Small intestine (tissue), 7 donors: ENCODE data around the gene PFKM. TPM values are rescaled to one million over a fixed set of nuclear protein-coding genes. Genes with fewer than 3 reads are reported as not detected.
"Not testable (repeated sequence)": the region's sequence is repeated elsewhere in the genome, so short reads cannot be mapped to it uniquely, and the experiment has no call there.

ENCODE experiments used
- DNase-seq, 2 donors: peaks; one replicate each; pipeline versions ENCODE4 v3.0.0 to v3.0.0-alpha.2; 2013
- FAIRE-seq: peaks from 2 replicates; lab custom pipeline; 2012; peaks lifted over from hg19 to GRCh38; lab: Jason Lieb, UNC
- H3K27ac ChIP-seq, 3 donors: one replicate each; pipeline ENCODE4 v1.5.1; 2013; ENCODE audit warnings: low read length in 2 of 3, mild to moderate bottlenecking in 2 of 3, control low read depth in 1 of 3, inconsistent platforms in 1 of 3, low read depth in 1 of 3, moderate library complexity in 1 of 3
- H3K27me3 ChIP-seq, 3 donors: one replicate each; pipeline ENCODE4 v1.6.1; 2013; ENCODE audit warnings: low read length in 3 of 3, inconsistent platforms in 1 of 3; ENCODE audit not compliant: control insufficient read depth in 3 of 3, insufficient read depth in 3 of 3
- H3K36me3 ChIP-seq, 3 donors: one replicate each; pipeline ENCODE4 v1.6.1; 2013; ENCODE audit warnings: low read length in 3 of 3, inconsistent platforms in 1 of 3, low read depth in 1 of 3, mild to moderate bottlenecking in 1 of 3, moderate library complexity in 1 of 3; ENCODE audit not compliant: control insufficient read depth in 3 of 3, insufficient read depth in 2 of 3
- H3K4me1 ChIP-seq, 3 donors: one replicate each; pipeline ENCODE4 v1.6.1; 2013; ENCODE audit warnings: low read length in 2 of 3, inconsistent platforms in 1 of 3, low read depth in 1 of 3, mild to moderate bottlenecking in 1 of 3, moderate library complexity in 1 of 3; ENCODE audit not compliant: control insufficient read depth in 3 of 3, insufficient read depth in 2 of 3
- H3K4me3 ChIP-seq, 3 donors: one replicate each; pipeline ENCODE4 v1.5.1; 2013; ENCODE audit warnings: low read length in 3 of 3, control low read depth in 1 of 3, inconsistent platforms in 1 of 3, low read depth in 1 of 3, mild to moderate bottlenecking in 1 of 3, moderate library complexity in 1 of 3
- H3K9me3 ChIP-seq, 2 donors: one replicate each; pipeline ENCODE4 v1.6.1; 2013; ENCODE audit warnings: low read depth in 1 of 2, low read length in 1 of 2; ENCODE audit not compliant: control insufficient read depth in 2 of 2, insufficient read depth in 1 of 2
- WGBS, 3 donors: extraction: QIAGEN DNeasy Blood & Tissue Kit; methylation state at CpG; one replicate each; pipeline ENCODE4 v1.1.7; 2013; 5-methylcytosine and 5-hydroxymethylcytosine counted together
- polyA plus RNA-seq, 4 donors: library from polyadenylated mRNA; stranded (reverse) in 3 of 4; unstranded in 1 of 4; fragments of 200-250 nt in 3 of 4; fragments of 120-200 nt in 1 of 4; gene quantifications; one replicate each; pipeline versions ENCODE4 v1.2.1 to v1.2.3, GENCODE V29; 2013
- donor health status: healthy with polysubstance abuse.
- donor health status: control.
- donor health status: control.
- donor health status: Bipolar disorder and iron deficiency.
- donor health status: healthy.

PFKM gene
- polyA plus RNA-seq, 4 donors: 11.3 to 34.3 (median 21.2) TPM

- DNase-seq: no peak
- Histone ChIP-seq H3K9me3 (no peaks in the 10 kb centered on the region), H3K27ac (peak overlapping the region in 1 of 3 donors; percentile 30), H3K27me3 (no peaks in the 10 kb centered on the region), H3K4me3 (peak overlapping the region in 1 of 3 donors; percentile 78), H3K4me1 (peaks cover 0 to 3% (median 2%) of the 10 kb centered on the region in 3 donors), H3K36me3 (peaks cover 0 to 2% (median 0%) of the 10 kb centered on the region in 3 donors)
- WGBS, 3 donors: 18 to 27% (median 23%) methylated on average over 3 of the region's 3 CpGs
- FAIRE-seq: no peak
Measured at GRCh38 chr12:48118284-48118871, 786 bp upstream of the PFKM start.

GRCh38 chr12:48119834-48120195, 651 bp downstream of the PFKM start:
- Histone ChIP-seq H3K9me3 (no peaks in the 10 kb centered on the region), H3K4me1 (peaks cover 0 to 3% (median 2%) of the 10 kb centered on the region in 3 donors), H3K4me3 (peak overlapping the region; percentile 30 to 78 (median 45)), H3K27ac (no peak overlapping the region), H3K36me3 (peaks cover 0 to 2% (median 2%) of the 10 kb centered on the region in 3 donors), H3K27me3 (no peaks in the 10 kb centered on the region)
- 14 to 21% (median 18%) methylated on average over 5 of the region's 5 CpGs for WGBS, 3 donors
- FAIRE-seq (no peak), DNase-seq (no peak)

- FAIRE-seq: no peak
Measured at GRCh38 chr12:48121522-48121921, 2.4 kb downstream of the PFKM start.

GRCh38 chr12:48122065-48122834, 3.1 kb downstream of the PFKM start:
- Histone ChIP-seq H3K4me1 (peaks cover 0 to 3% (median 2%) of the 10 kb centered on the region in 3 donors), H3K27me3 (no peaks in the 10 kb centered on the region), H3K4me3 (no peak overlapping the region), H3K36me3 (peaks cover 1 to 2% (median 2%) of the 10 kb centered on the region in 3 donors), H3K27ac (no peak overlapping the region), H3K9me3 (no peaks in the 10 kb centered on the region)
- 37 to 74% (median 69%) methylated on average over 2 of the region's 2 CpGs for WGBS, 3 donors
- FAIRE-seq (no peak), DNase-seq (peak; percentile 44 to 69)

More at GRCh38 chr12:48121522-48121921, 2.4 kb downstream of the PFKM start:
- 96 to 98% (median 97%) methylated on average over 1 of the region's 1 CpG for WGBS, 3 donors
- no peaks in the 10 kb centered on the region for H3K9me3 ChIP-seq
- peaks cover 0 to 3% (median 2%) of the 10 kb centered on the region in 3 donors for H3K4me1 ChIP-seq
- peaks cover 0 to 2% (median 2%) of the 10 kb centered on the region in 3 donors for H3K36me3 ChIP-seq
- no peak overlapping the region for H3K4me3 ChIP-seq
- no peak for DNase-seq
- H3K27me3 ChIP-seq: no peaks in the 10 kb centered on the region
- no peak overlapping the region for H3K27ac ChIP-seq

- no peak for FAIRE-seq
- no peak overlapping the region for H3K4me3 ChIP-seq
- no peaks in the 10 kb centered on the region for H3K9me3 ChIP-seq
- 77 to 85% (median 80%) methylated on average over 4 of the region's 4 CpGs for WGBS, 3 donors
- DNase-seq: no peak
- peaks cover 0 to 3% (median 2%) of the 10 kb centered on the region in 3 donors for H3K4me1 ChIP-seq
- H3K27me3 ChIP-seq: no peaks in the 10 kb centered on the region
- H3K27ac ChIP-seq: no peak overlapping the region
- peaks cover 2 to 5% (median 2%) of the 10 kb centered on the region in 3 donors for H3K36me3 ChIP-seq
Measured at GRCh38 chr12:48123169-48123568, 4.0 kb downstream of the PFKM start.

GRCh38 chr12:48125542-48125941, 6.4 kb downstream of the PFKM start:
- FAIRE-seq, H3K4me1 ChIP-seq, DNase-seq, H3K27ac ChIP-seq, H3K4me3 ChIP-seq, H3K9me3 ChIP-seq, H3K27me3 ChIP-seq, H3K36me3 ChIP-seq: not testable (repeated sequence)
- WGBS, 3 donors: 92 to 98% (median 97%) methylated on average over 2 to 5 of the region's 5 CpGs

- Histone ChIP-seq H3K4me3 (no peak overlapping the region), H3K27me3 (no peaks in the 10 kb centered on the region), H3K4me1 (peaks cover 0 to 2% (median 0%) of the 10 kb centered on the region in 3 donors), H3K9me3 (no peaks in the 10 kb centered on the region), H3K36me3 (peaks cover 2 to 10% (median 6%) of the 10 kb centered on the region in 3 donors), H3K27ac (no peak overlapping the region)
- no peak for FAIRE-seq
- 86 to 91% (median 91%) methylated on average over 4 of the region's 4 CpGs for WGBS, 3 donors
- DNase-seq: no peak
Measured at GRCh38 chr12:48125985-48126384, 6.8 kb downstream of the PFKM start.

GRCh38 chr12:48126953-48127630, 7.9 kb downstream of the PFKM start:
- Histone ChIP-seq H3K9me3 (no peaks in the 10 kb centered on the region), H3K4me3 (no peak overlapping the region), H3K4me1 (peaks cover 0 to 2% (median 0%) of the 10 kb centered on the region in 3 donors), H3K27me3 (no peaks in the 10 kb centered on the region), H3K27ac (no peak overlapping the region), H3K36me3 (peaks cover 7 to 10% (median 8%) of the 10 kb centered on the region in 3 donors)
- DNase-seq: no peak
- 92 to 95% (median 92%) methylated on average over 2 of the region's 2 CpGs for WGBS, 3 donors
- FAIRE-seq: no peak
